Activated CD4-positive, alpha-beta T cell treated with anti-CD3 and anti-CD28 coated beads, Interleukin-2, amount 50 U/mL, for 24 hours (primary cell): ENCODE data around the gene LINC01488.

Experiments used
- DNase-seq, 2 donors: peaks; one replicate each; pipeline ENCODE4 v3.0.0-alpha.2; 2020; ENCODE audit warnings: low read depth in 1 of 2, low spot score in 1 of 2

The LINC01488 gene

DNA sequence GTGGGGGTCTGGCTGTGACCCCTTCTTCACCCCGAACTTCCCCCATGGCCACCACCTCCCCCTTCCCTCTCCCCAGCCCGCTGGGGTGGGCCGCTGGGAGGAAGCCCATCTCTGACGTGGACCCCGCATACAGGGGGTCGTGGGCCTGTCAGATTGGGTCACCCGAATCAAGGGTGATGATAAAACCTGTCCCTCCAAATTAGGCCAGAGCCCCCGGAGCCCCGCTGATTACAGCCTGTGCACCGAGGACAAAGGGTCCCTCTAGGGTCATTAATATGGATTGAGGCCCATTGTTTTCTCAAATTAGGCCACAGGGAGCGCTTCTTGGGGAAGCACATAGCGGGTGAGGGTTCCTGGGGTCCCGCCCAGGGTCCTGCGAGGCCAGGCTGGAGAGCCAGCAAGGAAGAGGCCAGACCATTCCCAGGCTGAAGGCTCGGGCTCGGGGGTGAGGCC is 4.9 kb upstream of the LINC01488 start:
- DNase-seq, result no peak

DNA sequence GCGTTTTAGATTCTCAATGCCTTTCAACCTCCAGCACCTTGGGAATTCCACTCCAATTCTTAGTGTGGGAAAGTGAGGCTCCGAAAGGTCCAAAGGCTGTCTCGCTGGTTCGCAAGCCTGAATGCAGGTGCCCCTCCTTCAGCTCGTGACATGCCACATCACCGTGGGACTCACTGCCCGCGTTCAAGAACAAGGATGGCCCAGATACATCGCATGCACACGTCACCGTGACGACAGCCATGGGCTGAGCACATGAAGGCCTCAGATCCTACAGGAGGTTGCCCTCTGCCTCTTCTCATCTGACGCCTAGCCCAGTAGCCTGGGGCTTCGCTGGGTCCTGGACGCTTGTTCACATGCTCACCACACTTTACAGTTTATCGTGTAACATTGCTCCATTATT is 4.4 kb upstream of the LINC01488 start:
- DNase-seq, result no peak

DNA sequence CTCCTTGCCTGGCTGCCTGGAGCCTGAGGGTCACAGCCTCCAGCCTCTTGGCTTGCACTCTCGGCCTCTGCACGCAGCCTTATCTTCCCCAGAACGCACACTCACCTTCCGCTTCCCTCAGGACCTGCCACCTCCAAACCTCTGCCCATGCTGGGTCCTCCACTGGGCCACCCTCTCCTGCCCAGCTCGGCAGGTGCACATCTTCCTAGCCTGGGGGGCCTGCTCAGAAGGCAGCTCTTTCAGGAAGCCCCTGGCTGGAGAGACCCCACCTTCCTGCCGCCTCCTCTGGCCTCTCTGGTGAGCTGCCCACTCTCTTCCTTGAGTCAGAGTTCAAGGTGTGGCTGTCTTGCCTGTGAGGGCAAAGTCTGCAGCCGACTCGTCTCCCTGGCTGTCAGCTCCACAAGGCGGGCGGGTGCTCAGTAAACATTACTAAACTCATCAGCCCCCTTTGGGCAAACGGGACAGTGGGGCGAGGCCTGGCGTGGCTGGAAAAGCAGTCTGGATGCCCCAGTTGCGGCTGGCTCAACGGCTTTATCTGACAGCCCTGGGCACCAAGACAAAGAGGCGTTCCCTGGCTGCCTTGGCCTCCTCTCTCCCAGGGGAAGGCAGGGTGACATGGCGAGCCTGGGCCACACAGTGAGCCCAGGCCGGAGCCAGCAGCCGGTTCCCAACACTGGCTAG is 1.7 kb upstream of the LINC01488 start:
- DNase-seq, result no peak

DNA sequence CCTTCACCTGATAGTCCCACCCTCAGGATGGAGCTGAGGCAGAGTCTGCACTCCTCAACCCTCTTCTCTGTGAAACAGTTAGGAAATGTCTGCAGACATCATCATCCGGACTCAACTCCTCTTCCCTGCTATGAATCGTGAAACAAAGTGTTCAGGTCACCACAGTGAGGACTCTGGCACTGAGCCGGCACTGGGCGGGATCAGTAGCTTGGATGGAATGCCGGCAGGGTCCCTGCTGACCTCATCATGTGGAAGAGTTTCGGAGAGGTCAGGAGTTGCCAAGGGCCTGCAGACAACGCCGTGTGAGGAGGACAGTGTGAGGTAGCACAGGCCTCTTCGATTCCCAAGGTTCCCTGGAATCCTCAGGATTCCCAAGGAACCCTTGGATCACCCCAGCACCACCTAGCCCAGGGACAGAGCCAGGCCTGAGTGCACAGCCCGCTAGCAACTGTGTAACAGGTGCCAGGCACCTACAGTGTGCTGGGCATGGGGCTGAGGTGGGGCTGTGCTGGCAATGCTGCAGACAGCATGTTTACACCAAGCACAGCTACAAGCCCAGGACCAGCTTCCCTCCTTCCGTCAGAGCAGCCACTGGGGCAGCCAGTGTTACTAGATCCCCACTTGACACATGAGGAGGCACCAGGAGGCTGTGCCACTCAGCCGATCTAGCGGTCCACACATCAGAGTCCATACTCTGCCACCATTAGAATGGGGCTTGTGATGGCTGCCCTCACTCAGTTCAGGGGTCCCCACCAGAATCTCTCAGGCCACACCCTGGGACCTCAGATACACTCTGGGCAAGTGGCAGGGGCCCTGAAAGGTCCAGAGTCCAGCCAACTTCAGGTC is 693 bp upstream of the LINC01488 start:
- DNase-seq, result no peak

DNA sequence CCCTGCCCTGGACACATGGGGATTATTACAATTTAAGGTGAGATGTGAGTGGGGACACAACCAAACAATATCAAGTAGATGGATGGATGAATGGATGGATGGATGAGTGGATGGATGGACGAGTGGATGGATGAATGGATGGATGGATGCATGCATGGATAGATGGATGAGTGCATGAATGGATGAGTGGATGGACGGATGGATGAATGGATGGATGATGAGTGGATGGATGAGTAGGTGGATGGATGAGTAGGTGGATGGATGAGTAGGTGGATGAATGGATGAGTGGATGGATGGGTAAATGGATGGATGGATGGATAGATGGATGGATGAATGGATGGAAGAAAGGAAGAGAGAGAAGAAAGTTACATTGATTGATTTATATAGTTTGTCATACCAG is 859 bp downstream of the LINC01488 start:
- DNase-seq, result no peak

DNA sequence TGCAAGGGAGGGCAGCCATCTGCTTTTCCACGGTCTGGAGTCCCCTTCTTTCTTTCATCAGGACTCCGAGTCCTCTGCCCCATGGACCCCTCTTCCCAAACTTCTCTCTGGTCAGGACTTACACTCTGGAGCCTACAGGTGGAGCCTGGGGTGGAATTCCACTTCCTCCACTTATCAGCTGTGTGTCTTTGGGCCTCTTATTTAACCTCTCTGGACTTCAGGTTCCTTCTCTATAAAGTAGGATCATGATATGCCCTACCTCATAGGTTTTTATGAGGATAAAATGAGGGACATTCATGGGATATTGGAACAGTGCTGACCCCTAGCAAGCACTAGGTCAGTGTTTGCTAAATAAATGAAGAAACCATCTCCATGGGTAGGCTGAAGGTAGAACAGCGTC is 1.7 kb downstream of the LINC01488 start:
- no peak for DNase-seq

DNA sequence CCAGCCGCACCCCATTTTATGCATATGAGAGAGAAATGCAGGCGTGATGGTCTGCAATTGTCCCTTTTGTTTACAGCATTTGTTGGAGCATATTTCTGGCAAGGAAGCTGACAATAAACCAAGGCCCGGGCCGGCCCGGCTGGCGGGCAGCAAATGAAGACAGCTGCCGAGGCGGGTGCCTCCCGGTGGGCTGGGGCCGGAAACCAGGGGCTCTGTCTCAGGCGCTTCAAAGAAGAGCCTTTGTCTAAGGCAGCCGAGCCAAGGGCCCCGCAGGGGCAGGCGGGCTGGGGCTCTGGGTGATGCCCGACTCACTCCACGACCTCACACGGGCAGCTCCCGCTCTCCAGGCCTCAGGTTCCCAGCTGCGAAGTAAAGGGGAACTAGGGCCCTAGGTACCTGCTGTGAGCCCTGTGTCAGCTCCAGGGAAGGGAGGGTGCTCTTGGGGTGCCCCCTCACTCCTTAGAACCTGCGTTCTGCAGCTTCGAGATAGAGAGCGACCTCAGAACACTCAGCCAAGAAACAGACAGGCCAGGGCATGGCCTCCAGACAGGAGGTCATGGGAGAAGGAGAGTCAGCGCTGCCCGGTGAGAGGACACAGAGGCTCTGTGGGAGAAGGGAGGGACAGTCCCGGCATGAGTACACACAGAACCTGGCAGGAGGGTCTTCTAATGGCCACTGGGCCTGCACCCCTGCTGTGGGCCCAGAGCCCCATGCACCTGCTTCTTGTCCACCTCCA is 2.4 kb downstream of the LINC01488 start:
- no peak for DNase-seq

DNA sequence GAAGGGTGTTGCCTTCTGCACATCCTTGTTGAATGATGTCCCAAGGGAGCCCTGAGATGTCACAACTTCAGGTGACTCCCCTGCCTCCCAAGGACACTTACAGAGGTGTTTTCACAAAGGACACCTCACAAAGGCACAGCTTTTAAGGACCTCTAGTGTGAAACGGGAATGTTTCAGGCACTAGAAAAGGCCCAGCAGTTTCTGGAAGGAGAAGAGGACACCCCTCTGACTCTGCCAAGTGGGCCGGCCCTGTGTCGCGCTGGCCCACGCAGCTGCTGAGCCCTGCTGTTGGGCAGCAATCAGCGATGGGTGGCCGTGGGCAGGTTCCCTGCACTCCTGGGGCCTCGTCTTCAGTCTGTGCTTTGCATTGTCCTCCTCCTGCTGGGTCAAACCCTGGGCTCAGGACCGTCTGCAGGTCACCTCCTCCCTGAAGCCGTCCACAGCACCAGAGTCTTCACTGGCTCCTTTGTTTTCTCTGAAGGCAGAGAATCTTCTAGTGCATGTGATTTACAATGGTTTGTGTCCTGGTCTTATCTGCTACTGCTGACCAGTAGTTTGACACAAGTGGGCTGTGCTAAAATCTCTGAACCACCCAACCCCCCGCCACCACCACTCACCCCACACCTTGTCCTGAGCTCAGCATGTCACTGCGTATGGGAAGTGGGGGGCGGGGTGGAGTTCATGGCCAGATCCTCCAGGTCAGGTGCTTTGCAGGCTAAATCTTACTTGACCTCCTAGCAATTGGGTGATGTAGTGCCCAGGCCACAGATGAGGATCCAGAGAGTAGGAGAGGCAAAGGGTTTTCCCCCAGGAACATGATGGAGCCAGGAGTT is 3.2 kb downstream of the LINC01488 start:
- DNase-seq, result no peak

DNA sequence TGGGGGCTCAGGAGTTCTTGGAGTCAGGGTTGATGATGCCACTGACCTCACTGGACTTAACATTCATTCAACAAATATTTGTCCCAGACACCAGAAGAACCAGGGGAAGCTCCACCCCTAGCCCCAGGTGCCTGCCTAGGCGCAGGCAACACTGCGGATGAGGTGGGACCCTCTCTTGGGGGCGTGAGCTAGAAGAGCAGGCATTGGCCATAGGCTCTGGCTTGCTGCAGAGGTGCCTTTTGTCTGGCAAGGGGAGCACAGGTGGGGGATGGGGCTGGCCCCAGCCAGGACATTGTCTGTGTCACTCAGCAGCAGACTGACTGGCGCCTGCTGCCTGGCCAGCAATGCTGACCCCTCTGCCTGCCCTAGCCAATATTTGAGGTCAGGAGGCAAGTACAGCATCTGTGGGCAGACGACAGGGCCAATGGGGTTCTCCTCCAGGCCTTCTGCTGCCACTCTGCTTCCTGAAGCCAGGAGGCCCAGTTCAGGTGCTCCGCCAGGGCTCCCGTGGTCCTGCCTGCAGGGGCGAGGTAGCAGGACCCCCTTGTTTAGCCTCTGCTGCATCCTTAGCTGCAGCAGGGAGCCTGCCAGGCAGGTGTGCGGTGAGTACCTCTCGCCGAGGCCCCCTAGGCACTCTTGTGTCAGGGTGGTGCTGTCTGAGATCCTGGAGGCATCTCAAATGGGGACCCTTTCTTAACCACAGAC is 4.0 kb downstream of the LINC01488 start:
- no peak for DNase-seq

DNA sequence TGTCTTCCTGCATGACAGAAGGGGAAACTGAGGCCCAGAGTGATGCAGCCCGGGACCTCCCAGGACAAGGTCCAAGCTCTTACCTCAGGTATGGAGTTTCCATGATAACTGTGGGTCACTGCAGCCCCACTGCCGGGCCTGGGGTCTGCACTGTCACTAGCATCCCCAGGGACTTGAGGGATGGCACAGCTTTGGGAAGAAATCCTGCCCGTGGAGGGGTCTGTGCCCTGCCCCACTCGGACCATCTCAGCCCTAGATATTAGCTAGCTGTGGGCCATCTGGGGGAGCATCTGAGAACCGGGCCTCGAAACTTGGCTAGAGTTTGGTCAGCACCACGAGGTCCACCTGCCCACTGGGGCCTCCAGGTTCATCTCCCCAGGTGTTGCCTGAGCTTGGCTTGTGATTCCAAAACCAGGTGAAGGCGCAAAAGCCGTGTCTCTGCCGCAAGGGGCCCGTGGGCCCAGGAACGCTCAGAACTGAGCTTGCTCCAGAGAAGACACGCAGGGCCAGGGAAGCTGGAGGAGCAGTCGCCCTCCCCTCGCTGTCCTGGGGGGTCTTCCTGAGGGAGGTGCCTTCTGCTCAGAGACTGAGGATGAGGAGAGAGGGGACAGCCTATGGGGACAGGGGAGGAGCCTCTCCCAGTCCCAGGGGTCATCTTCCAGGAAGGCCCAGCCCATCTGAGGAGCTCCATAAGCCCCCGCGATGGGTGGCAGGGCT is 4.8 kb downstream of the LINC01488 start:
- no peak for DNase-seq

DNA sequence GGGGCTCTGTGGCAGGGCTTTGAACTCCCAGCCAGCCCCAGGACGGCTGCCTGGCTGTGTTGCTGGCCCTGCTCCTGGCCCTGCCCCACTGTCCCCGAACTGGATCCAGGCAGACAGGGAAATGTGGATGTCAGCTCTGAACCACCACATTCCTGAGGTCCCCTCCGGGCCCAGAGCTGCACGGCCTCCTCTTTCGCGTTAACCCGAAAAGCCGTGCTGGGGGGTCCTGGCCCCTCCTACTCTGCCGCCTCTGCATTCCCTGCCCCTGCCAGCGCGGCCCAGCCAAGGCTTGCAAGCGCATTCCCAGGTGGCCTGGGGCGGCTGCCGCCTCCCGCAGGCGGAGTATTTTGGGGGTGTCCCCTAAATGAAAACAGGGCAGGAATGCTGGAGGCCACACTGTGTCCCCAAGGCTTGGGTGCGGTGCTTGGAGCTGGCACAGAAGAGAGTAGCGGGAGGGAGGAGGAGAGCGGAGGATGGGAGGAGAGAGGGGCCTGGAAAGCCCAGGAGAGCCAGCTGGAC is 5.4 kb downstream of the LINC01488 start:
- DNase-seq, result no peak

DNA sequence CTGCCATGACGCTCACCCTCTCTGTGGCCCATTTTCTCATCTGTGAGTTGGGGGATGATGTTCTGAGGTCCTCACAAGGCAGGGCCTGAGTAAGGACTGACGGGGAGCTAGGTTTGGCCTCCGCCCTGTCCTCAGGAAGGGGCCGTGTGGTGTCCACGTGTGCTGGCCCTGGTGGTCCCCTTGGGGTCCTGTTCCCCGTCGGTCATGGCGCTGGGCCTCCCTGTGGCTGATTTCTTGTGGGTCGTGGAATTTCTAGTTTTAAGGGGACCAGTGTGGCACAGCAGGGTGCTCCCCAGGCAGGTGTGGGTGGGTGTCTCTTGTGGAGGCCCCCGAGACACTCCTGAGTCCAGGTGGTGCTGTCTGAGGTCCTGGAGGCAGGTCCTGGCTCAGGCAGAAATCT is 5.9 kb downstream of the LINC01488 start:
- no peak for DNase-seq

DNA sequence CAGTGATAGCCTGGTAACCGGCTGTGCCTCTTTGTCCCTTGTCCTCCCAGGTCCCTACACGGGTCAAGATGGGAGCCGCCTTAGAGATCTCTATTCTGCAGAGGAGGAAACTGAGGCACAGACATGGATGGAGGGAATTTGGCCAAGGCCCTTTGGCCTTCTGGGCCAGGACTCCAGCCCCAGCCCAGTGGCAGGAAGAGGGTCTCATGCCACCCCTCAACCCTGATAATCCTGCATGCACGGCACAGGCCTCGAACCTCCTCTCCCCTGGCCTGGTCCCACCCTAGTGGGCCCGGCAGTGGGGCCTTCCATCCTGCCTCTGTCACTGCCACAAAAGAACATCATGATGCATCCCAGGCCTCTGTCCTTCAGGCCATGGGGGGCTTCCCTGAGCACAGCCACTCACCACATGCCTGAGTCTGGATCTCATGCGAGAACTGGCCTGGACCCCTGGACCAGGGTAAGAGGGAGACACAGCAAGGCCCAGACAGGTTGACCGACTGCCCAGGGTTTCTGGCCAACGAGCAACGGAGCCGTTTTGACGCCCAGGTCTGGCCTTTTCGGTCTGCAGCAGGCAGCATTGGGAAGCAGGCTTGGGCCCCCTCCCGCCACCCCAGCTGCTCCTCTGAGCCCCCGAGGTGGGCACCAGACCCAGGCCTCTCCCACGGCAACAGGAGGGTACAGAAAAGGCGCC is 6.5 kb downstream of the LINC01488 start:
- DNase-seq, result no peak

DNA sequence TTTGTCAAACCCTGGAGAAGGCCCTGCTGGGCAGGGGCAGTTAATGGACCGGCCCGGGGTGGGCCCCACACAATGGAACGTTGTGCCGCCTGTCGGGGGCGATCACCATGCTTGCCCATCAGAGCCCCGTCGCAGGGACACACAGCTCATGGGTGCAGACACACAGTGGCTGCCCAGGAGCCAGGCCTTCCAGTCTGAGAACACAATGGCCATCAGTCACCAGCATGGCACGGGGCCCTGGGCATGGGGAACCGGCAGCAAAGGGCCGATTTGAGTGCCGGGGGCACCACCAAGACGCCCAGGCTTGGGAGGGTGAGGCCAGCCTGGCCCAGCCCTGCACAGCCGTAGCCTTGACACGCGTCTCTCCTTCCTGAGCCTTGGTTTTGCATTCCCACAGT is 7.1 kb downstream of the LINC01488 start:
- no peak for DNase-seq

DNA sequence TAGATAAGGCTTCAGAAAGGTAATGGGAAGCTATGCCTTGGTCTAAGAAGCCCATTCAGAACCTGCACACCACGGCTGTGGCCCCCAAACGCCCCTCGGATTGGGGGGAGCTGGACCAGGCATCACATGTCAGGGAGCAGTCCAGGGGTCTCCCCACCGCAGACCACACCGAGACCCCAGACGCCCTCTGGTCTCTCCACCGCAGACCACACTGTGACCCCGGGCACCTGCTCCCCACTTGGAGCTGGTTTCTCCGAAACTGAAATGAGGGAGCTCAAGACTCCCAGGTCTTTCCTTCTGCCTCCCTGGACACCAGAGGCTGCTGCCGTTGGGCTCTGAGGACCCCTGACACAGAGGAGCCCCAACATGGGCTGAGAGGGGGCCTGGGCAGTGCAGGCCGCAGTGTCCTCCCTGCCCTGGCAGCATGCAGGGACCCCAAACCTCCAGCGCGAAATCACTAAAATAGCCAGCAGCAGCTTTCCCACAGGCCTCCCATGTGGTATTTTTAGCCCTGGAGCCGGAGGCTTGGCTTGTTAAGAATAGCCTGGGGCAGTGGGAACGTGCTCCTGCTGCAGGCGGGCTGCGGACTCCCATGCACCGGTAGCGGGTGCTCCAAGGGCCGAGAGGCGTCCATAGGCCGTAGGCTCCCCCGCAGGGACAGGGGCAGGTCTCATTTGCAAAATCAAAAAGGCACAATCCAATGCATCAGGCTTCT is 7.7 kb downstream of the LINC01488 start:
- no peak for DNase-seq

DNA sequence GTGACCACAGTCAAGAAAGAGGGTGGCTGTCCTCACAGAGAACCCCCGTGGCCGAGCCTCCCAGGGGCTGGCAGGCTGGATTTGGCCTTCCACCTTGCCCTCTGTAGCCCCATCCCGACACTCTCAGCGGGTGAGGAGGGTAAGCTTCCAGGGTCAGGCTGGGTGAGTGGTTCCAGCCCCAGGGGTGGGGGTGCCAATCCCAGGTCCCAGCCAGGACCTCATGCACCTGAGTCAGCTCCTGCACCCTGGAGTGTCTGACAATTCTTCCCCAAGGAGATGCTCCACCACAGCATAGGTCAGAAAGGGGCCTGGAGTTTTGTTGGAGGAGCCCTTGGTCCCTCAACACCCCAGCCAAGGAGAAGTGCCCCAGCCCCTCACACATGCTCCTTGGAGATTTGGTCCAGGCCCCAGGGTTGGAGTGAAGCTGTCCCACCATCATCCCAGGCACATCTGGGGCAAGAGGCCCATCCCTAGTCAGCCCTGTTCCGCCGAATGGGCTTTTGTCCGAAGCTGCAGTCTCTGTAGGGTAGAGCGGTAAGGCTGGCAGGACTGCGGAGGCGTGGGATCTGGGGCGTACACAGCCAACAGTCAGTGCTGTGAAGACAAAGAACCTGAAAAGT is 8.4 kb downstream of the LINC01488 start:
- DNase-seq, result no peak

DNA sequence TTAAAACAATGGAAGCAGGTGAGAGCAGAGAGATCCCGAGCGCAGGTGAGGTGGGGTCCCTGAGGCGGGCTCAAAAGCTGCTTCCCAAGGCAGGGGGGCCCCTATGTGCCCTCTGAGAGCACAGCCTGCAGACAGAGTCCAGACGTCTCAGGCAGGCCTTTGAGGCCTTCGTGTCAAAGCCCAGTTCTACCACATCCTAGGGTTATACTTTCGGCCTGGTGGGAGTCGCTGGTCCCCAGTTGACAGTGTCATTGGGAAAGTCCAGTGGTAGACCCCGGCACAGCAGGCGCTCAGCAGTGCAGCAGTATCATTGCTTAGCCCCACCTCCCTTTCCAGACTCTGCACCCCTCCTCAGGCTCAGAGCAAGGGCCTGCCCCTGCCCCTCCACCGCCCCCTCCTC is 9.1 kb downstream of the LINC01488 start:
- DNase-seq, result no peak
